ENCODE results near the gene TMEM266.

DNA sequence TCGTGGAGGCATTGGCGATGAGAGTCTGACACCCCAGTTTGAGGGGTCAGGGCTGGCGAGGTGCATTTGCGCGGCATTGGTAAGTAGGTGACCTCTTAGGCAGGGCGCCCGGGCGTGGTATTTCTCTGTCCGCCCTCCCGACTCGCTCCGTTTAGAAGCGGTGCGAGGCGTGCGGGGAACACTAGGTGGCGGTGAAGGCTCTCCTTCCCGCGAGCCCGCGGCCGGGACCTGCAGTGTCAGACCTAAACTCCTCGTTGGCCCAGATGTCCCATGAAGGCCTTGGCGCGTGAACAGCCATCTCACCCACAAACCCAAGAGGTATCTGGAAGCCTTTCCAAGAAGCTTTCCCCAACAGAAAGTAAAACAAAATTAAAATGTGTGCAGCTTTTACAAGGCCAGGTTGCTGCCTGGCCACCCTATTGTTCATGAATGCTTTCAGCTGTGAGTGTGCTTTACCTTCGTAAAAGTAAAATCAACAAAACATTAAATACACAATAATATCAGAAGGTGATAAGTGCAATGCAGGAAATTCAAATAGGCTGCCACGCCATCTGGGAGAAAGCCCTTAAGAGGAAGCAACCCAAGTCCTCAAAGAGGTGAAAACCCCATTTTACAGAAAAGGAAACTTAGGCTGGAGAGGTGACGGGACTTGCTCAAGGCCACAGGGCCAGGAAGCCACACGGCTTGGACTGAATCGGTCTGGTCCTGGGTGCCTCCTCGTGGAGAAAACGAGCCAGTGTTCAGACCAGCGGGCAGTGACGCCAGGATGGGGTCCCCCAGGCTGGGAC is 131.2 kb downstream of the TMEM266 start:
- TF ChIP-seq, protein P1, sequence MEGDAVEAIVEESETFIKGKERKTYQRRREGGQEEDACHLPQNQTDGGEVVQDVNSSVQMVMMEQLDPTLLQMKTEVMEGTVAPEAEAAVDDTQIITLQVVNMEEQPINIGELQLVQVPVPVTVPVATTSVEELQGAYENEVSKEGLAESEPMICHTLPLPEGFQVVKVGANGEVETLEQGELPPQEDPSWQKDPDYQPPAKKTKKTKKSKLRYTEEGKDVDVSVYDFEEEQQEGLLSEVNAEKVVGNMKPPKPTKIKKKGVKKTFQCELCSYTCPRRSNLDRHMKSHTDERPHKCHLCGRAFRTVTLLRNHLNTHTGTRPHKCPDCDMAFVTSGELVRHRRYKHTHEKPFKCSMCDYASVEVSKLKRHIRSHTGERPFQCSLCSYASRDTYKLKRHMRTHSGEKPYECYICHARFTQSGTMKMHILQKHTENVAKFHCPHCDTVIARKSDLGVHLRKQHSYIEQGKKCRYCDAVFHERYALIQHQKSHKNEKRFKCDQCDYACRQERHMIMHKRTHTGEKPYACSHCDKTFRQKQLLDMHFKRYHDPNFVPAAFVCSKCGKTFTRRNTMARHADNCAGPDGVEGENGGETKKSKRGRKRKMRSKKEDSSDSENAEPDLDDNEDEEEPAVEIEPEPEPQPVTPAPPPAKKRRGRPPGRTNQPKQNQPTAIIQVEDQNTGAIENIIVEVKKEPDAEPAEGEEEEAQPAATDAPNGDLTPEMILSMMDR (IDR thresholded peaks at IDR 0.05), result peak; percentile 75 to 87 (median 84)
- no peak for TF ChIP-seq POLR2AphosphoS5 (IDR thresholded peaks at IDR 0.05)
- TF ChIP-seq EP300 (IDR thresholded peaks at IDR 0.05), result no peak
- no peak for TF ChIP-seq POLR2A (IDR thresholded peaks at IDR 0.05)

All from sigmoid colon (tissue), 4 donors.